Measurements from ENCODE around the gene IFITM2. TPM values are rescaled to one million over a fixed set of nuclear protein-coding genes. Genes with fewer than 3 reads are reported as not detected.

The IFITM2 gene
- total and polyA plus RNA-seq, 10 donors, result 507 to 1,635 (median 979) TPM

DNA sequence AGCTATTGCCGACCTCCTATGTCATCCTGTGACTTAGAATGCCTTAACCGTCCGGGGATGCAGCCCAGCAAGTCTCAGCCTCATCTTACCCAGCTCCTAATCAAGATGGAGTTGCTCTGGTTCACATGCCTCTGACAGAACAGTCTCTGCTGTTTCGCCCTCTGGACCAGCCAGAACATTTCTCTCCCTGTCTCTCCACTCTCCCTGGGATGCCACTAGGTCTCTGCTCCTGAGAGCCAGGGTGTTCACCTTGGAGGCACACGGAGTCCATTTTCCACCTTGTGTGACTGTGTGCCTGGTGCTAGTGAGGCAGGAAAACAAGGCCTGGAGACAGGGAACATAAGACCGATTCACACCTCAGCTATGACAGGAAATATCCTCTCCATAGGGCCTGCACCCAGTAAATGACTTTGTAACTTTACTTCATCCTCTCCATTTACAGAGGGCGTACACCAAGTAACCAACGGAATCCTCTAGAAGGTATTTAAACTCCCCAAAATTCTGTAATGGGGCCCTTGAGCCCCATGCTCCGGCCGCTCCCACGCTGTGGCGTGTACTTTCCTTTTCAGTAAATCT is 44.9 kb downstream of the IFITM2 start:
- Histone ChIP-seq H3K27me3 (replicated peaks in 1 of 7) (no peaks in the 10 kb centered on the region), H3K4me1 (peaks cover 7 to 70% (median 49%) of the 10 kb centered on the region in 6 donors), H3K27ac (peak overlapping the region; percentile 60 to 99 (median 97)), H3K4me3 (no peak overlapping the region), H3K36me3 (no peaks in the 10 kb centered on the region), H3K9me3 (no peaks in the 10 kb centered on the region)
- peak; percentile 54 for DNase-seq
- intact Hi-C loops (cut with DNase I; ENCODE audit: low total_unique reads), result no loop called here
- 75 to 84% (median 81%) methylated on average over 12 of the region's 12 CpGs for WGBS, 5 donors
- TF ChIP-seq POLR2A (IDR thresholded peaks at IDR 0.05) (no peak), POLR2AphosphoS5 (IDR thresholded peaks at IDR 0.05) (no peak)
- TF ChIP-seq, protein P1, sequence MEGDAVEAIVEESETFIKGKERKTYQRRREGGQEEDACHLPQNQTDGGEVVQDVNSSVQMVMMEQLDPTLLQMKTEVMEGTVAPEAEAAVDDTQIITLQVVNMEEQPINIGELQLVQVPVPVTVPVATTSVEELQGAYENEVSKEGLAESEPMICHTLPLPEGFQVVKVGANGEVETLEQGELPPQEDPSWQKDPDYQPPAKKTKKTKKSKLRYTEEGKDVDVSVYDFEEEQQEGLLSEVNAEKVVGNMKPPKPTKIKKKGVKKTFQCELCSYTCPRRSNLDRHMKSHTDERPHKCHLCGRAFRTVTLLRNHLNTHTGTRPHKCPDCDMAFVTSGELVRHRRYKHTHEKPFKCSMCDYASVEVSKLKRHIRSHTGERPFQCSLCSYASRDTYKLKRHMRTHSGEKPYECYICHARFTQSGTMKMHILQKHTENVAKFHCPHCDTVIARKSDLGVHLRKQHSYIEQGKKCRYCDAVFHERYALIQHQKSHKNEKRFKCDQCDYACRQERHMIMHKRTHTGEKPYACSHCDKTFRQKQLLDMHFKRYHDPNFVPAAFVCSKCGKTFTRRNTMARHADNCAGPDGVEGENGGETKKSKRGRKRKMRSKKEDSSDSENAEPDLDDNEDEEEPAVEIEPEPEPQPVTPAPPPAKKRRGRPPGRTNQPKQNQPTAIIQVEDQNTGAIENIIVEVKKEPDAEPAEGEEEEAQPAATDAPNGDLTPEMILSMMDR (IDR thresholded peaks at IDR 0.05 in 8 of 11, conservative IDR thresholded peaks at IDR 0.05 in 3 of 11), result no peak

DNA sequence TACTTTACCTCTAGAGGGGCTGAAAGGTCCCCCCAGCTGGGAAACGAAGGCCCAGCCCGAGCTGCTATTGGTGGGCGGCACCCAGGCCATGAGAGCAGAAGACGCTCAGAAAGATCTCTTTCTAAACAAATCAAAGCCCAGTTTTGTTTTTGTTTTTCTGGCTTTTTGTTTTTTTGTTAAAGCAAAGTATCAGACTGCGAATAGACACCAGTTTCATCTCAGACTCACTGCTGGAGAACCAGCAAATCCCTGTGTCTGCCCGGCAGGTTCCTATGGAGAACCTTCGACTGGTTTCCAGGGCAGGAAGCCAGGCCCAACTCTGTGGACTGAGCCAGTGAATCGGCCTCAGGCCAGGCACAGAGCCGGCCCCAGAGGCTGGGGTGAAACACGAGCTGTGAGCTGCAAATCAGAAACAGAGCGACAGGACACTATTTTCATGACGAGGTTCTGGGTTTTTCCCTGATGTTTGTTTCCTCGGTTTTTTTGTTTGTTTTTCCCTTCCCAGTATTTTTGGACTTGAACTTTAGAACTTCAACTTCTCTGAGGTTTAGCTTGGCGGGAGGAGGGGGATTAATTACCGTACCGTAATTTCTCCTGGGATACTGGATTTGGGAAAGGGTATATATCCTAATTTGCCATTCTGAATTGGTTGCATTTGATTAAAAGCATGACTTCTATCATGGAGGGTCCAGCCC is 45.7 kb downstream of the IFITM2 start:
- Histone ChIP-seq H3K27ac (peak overlapping the region; percentile 60 to 99 (median 97)), H3K36me3 (no peaks in the 10 kb centered on the region), H3K4me3 (no peak overlapping the region), H3K4me1 (peaks cover 7 to 63% (median 47%) of the 10 kb centered on the region in 6 donors), H3K9me3 (no peaks in the 10 kb centered on the region), H3K27me3 (replicated peaks in 1 of 7) (no peaks in the 10 kb centered on the region)
- intact Hi-C loops (cut with DNase I; ENCODE audit: low total_unique reads), result no loop called here
- WGBS, 5 donors, result 45 to 64% (median 46%) methylated on average over 16 of the region's 16 CpGs
- DNase-seq, result peak; percentile 83
- TF ChIP-seq, protein P1 (IDR thresholded peaks at IDR 0.05 in 8 of 11, conservative IDR thresholded peaks at IDR 0.05 in 3 of 11), result no peak
- TF ChIP-seq POLR2AphosphoS5 (IDR thresholded peaks at IDR 0.05), result peak; percentile 62 to 75 (median 62)

DNA sequence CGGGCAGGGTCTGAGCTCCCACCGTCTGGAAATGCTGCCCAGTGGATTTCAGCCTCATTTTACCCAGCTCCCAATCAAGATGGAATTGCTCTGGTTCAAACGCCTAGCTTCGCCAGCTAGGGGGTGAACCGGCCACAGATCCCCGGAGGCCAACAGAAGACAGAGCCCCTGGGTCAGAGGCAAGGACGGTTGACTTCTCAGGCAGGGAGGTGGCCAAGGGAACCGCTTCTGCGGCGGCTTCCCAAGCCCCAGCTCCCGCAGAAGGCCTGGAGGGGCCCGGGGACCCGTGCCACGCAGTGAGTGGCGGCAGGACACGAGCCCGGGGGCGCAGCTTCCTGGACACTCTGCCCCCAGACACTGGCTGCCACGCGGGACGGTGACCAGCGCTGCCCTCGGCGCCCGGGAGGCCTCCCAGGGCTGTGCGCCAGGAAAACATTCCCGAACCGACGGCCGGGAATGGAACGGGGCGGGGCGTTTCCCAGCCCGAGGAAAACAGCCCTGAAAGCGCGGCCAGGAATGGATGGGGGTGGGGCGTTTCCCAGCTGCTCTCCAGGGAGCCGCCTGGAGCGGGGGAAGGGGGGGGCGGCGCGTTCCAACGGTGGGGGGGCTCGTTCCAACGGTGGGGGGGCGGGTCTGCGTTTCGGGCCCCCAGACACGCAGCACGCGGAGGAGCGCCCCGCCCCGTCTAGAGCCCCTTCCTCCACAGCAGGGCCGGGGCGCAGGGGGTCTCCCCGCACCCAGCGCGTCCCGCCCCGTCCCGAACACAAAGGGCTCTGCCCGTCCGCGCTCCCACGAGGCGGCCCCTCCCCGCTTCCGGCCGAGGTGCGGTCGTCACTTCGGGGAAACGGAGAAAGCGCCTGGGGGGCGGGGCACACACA is 48.2 kb downstream of the IFITM2 start:
- H3K36me3 ChIP-seq, result no peaks in the 10 kb centered on the region
- peaks cover 7 to 51% (median 36%) of the 10 kb centered on the region in 6 donors for H3K4me1 ChIP-seq
- TF ChIP-seq, protein P1 (IDR thresholded peaks at IDR 0.05 in 8 of 11, conservative IDR thresholded peaks at IDR 0.05 in 3 of 11), result peak in 2 of 11 experiments; percentile 4 to 19
- TF ChIP-seq POLR2A (IDR thresholded peaks at IDR 0.05) (peak in 2 of 3 donors; percentile 65 to 79), POLR2AphosphoS5 (IDR thresholded peaks at IDR 0.05) (peak; percentile 91 to 96 (median 94))
- H3K27me3 ChIP-seq (replicated peaks in 1 of 7), result no peaks in the 10 kb centered on the region
- peaks cover 0 to 7% (median 4%) of the 10 kb centered on the region in 8 donors for H3K9me3 ChIP-seq
- intact Hi-C loops (cut with DNase I; ENCODE audit: low total_unique reads), result loop anchor here (5.0 kb wide), 1 partner anchor 49 kb away; the partner anchor contains the start of gene IFITM2
- H3K27ac ChIP-seq, result peak overlapping the region; percentile 88 to 99 (median 97)
- peak overlapping the region; percentile 32 to 66 (median 40) for H3K4me3 ChIP-seq
- WGBS, 5 donors, result 3 to 8% (median 5%) methylated on average over 4 to 74 of the region's 76 CpGs
- peak; percentile 98 for DNase-seq

All from spleen (tissue), 11 donors.